Peyer's patch (tissue), 4 donors: ENCODE data around the gene NEK7. TPM values are rescaled to one million over a fixed set of nuclear protein-coding genes. Genes with fewer than 3 reads are reported as not detected.

Experiments
- DNase-seq, 3 donors: peaks; one replicate each; pipeline ENCODE4 v3.0.0-alpha.2; 2017 to 2019
- H3K27ac ChIP-seq, 4 donors: fragments of 200-600 bp; sonication (generic); one replicate each; pipeline ENCODE4 v1.5.1; 2016 to 2019
- H3K27me3 ChIP-seq, 2 donors: fragments of 200-600 bp; sonication (generic); one replicate each; pipeline ENCODE4 v1.5.1; 2019
- H3K36me3 ChIP-seq, 3 donors: fragments of 200-600 bp; sonication (generic); one replicate each; pipeline ENCODE4 v1.5.1; 2016 to 2019
- H3K4me1 ChIP-seq, 4 donors: fragments of 200-600 bp; sonication (generic); one replicate each; pipeline ENCODE4 v1.5.1; 2016 to 2019
- H3K4me3 ChIP-seq, 4 donors: fragments of 200-600 bp; sonication (generic); 1 replicate in 3 of 4; 2 replicates in 1 of 4; pipeline ENCODE4 v1.5.1; 2016 to 2019; ENCODE audit warnings: mild to moderate bottlenecking in 1 of 4
- H3K9me3 ChIP-seq, 4 donors: fragments of 200-600 bp; sonication (generic); one replicate each; pipeline ENCODE4 v1.5.1; 2016 to 2019; ENCODE audit warnings: mild to moderate bottlenecking in 1 of 4
- CTCF ChIP-seq, 6 experiments: fragments of 450-650 bp in 4 of 6; fragments of 200-600 bp in 2 of 6; sonication (generic) in 1 of 6; IDR thresholded peaks; one replicate each; pipeline ENCODE4 v1.5.1; 2017 to 2019; ENCODE audit warnings: antibody characterized with exemption in 6 of 6, mild to moderate bottlenecking in 3 of 6, moderate library complexity in 1 of 6
- POLR2A ChIP-seq, 2 donors: fragments of 450-650 bp; IDR thresholded peaks; one replicate each; pipeline ENCODE4 v1.5.1; 2017; ENCODE audit warnings: antibody characterized with exemption in 2 of 2, mild to moderate bottlenecking in 2 of 2, moderate library complexity in 2 of 2
- total RNA-seq, 4 donors: library from RNA; depleted of rRNA; stranded (reverse); fragments of >200 nt; gene quantifications; one replicate each; pipeline ENCODE4 v1.1.0, GENCODE V29; 2016

Gene NEK7
- total RNA-seq, 4 donors from 2014 or later, result 62.3 to 75.1 (median 66.5) TPM

GRCh38 chr1:198253668-198254067 is 96.9 kb downstream of the NEK7 start:
- no peak overlapping the region for H3K27ac ChIP-seq
- H3K4me1 ChIP-seq, result no peaks in the 10 kb centered on the region
- no peaks in the 10 kb centered on the region for H3K9me3 ChIP-seq
- TF ChIP-seq POLR2A (IDR thresholded peaks at IDR 0.05) (no peak), CTCF (IDR thresholded peaks at IDR 0.05) (no peak)
- no peak for DNase-seq
- no peaks in the 10 kb centered on the region for H3K27me3 ChIP-seq
- H3K4me3 ChIP-seq, result no peak overlapping the region
- no peaks in the 10 kb centered on the region for H3K36me3 ChIP-seq

DNA sequence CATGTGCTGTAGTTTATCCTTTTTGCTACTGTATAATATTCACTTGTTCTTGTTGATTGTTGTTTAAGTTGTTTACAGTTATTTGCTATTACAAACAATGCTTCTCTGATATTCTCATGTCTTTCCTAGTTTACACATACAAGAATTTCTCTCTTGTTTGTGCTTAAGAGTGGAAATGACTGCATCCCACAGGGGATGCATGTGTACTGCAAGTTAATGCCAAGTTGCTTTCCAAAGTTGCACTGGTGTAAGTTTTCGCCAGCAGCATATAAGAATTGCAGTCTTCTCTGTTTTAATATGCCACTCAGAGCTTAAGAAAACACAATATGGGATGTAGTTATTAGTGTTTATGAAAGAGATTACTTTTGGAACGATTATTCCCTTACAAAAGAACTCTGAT is 97.7 kb downstream of the NEK7 start:
- Histone ChIP-seq H3K9me3 (no peaks in the 10 kb centered on the region), H3K4me3 (no peak overlapping the region), H3K4me1 (no peaks in the 10 kb centered on the region), H3K27me3 (no peaks in the 10 kb centered on the region), H3K36me3 (no peaks in the 10 kb centered on the region), H3K27ac (no peak overlapping the region)
- no peak for DNase-seq
- TF ChIP-seq POLR2A (IDR thresholded peaks at IDR 0.05) (no peak), CTCF (IDR thresholded peaks at IDR 0.05) (no peak)

GRCh38 chr1:198254948-198255347 is 98.2 kb downstream of the NEK7 start:
- Histone ChIP-seq H3K27ac (no peak overlapping the region), H3K36me3 (no peaks in the 10 kb centered on the region), H3K27me3 (no peaks in the 10 kb centered on the region), H3K9me3 (no peaks in the 10 kb centered on the region), H3K4me1 (no peaks in the 10 kb centered on the region), H3K4me3 (no peak overlapping the region)
- no peak for DNase-seq
- TF ChIP-seq POLR2A (IDR thresholded peaks at IDR 0.05), result no peak
- no peak for TF ChIP-seq CTCF (IDR thresholded peaks at IDR 0.05)

- no peak for DNase-seq
- Histone ChIP-seq H3K27me3 (no peaks in the 10 kb centered on the region), H3K4me1 (no peaks in the 10 kb centered on the region), H3K27ac (no peak overlapping the region), H3K4me3 (no peak overlapping the region), H3K36me3 (no peaks in the 10 kb centered on the region), H3K9me3 (no peaks in the 10 kb centered on the region)
- TF ChIP-seq CTCF (IDR thresholded peaks at IDR 0.05), result no peak
- TF ChIP-seq POLR2A (IDR thresholded peaks at IDR 0.05), result no peak
Measured at GRCh38 chr1:198255784-198256183, 99.0 kb downstream of the NEK7 start.

GRCh38 chr1:198258491-198258890 is 101.7 kb downstream of the NEK7 start:
- TF ChIP-seq CTCF (IDR thresholded peaks at IDR 0.05), result no peak
- no peak for TF ChIP-seq POLR2A (IDR thresholded peaks at IDR 0.05)
- no peak overlapping the region for H3K4me3 ChIP-seq

More at GRCh38 chr1:198258491-198258890, 101.7 kb downstream of the NEK7 start:
- Histone ChIP-seq H3K4me1 (no peaks in the 10 kb centered on the region), H3K27me3 (no peaks in the 10 kb centered on the region), H3K27ac (no peak overlapping the region), H3K36me3 (no peaks in the 10 kb centered on the region), H3K9me3 (no peaks in the 10 kb centered on the region)
- DNase-seq, result no peak
